ENCODE data around the gene C20orf141.

- TF ChIP-seq CTCF (IDR thresholded peaks at IDR 0.05) (no peak), EP300 (IDR thresholded peaks at IDR 0.05) (no peak), POLR2A (IDR thresholded peaks at IDR 0.05) (no peak), POLR2AphosphoS5 (IDR thresholded peaks at IDR 0.05) (no peak)
Observed at GRCh38 chr20:2817341-2817726, 2.5 kb downstream of the C20orf141 start.
